T-helper 9 cell (primary cell): ENCODE measurements around the gene FGF23.
A peak's percentile ranks its signal among the peaks of the same experiment; 100 is the strongest.
"Not testable (repeated sequence)": the region's sequence is repeated elsewhere in the genome, so short reads cannot be mapped to it uniquely, and the experiment has no call there.

Experiments used
- DNase-seq: peaks from one replicate; pipeline ENCODE4 v3.0.0-alpha.2; 2020
- total RNA-seq, 2 donors: gene quantifications; one replicate each; lab custom pipeline; 2026; lab: John Stamatoyannopoulos, UW

The FGF23 gene
- 0 reads per million in 2 donors for total RNA-seq

GRCh38 chr12:4379405-4379804 lies at the start of gene FGF23:
FGF23 (minus strand) TSS chr12:4379712; CDS start chr12:4379582, 130 bp downstream.
- no peak for DNase-seq

DNA sequence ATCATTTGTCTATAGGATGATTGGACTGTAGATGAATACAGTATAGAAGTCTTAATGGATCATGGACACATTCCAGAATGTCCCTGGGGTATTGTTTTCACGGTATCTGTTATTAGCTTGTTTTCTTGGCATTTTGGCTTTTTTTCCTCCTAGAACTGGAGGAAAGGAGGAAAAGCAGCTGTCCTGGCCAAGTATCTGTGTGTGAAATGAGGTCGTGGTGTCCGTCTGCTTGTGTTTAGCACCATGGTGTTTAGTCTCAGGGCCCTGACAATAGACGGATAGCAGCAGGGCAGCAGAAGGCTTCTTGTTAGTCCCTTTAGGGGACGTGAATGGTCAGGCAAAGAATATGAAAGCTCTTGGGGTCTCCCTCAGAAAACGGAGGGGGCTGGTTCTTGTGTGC lies 44.9 kb upstream of the FGF23 start:
- no peak for DNase-seq

- DNase-seq: no peak
Observed at GRCh38 chr12:4423528-4424195, 44.1 kb upstream of the FGF23 start.

DNA sequence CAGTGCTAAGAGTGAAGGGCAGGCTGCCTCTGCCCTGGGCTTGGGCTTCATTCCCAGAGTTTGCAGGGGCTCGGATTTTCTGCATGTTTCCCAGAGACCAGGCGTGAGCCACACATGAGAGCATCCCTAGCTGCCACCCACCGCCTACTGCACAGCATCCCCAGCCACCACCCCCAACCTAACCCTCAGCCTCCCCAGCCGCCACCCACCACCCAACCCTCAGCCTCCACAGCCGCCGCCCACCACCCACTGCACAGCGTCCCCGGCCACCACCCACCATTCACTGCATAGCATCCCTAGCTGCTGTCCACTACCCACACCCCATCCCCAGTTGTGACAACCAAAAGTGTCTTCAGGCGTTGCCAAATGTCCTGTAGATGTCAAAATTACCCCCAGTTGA lies 43.5 kb upstream of the FGF23 start:
- DNase-seq: no peak

DNA sequence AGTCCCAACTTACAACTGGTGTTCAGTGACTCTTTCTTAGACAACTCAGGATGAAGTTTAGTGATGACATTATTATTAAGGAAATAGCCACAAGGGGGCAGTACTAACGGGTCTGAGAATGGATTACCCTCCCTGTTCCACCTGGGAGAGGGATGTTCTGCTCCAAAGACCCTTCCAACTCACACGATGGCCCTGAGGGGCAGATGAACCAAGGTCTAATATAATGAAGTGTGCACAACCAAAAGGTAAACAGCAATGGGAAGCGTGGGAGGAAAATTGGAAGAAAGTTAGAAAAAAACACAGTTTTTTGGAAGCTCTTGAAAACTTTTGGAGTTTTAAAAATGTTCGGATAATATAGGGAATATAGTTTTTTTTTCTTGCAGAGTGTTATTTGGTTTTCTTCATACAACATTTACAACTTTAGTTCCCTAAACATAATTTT lies 42.1 kb upstream of the FGF23 start:
- DNase-seq: peak; percentile 4

DNA sequence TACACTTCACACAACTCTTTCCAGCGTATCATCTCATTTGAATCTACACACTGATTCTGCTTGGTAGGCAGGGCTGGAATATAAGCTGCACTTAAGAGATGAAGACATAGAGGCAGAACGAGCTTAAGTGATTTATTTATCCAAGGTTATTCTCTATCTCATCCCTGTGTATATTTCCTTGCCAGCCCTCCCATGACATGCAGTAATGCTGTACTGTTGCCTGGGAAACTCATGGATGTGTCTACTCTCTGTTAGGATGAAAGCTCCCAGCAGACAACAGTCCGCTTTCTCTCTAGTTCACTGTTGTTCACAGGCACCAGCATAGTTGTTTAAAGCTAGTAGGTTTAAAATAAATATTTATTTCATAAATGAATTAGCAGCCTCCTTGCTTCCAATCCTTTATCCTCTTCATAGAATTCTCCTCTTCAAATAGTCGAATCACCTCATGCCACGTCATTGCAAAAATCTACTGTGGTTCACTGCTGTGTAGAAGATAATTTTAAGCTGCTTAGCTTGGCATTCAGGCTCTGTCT lies 40.7 kb upstream of the FGF23 start:
- DNase-seq: no peak

GRCh38 chr12:4418913-4419312 lies 39.4 kb upstream of the FGF23 start:
- no peak for DNase-seq

- DNase-seq: no peak
Observed at GRCh38 chr12:4417936-4418335, 38.4 kb upstream of the FGF23 start.

- no peak for DNase-seq
Observed at GRCh38 chr12:4417455-4417854, 37.9 kb upstream of the FGF23 start.

- no peak for DNase-seq
Observed at GRCh38 chr12:4416276-4416675, 36.8 kb upstream of the FGF23 start.

- no peak for DNase-seq
Observed at GRCh38 chr12:4412465-4412864, 33.0 kb upstream of the FGF23 start.

DNA sequence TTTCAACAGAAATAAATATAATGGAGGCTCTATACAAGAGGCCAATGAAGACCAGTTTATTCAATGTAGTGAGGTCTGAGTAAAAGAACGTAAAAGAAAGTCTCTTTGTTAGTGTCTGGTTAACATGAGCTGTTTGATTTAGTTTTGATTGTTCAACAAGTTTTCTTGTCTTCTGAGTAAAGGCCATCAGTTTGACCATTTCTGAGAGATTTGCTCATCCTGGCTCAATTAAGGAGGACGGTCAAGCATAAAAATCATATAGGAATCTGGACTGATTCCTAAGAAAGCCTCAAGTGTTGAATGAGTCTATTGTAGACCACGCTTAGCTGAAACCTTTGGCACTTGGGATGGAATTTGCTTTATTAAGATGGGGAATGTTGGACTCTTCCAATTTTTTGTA lies 32.5 kb upstream of the FGF23 start:
- DNase-seq: no peak

DNA sequence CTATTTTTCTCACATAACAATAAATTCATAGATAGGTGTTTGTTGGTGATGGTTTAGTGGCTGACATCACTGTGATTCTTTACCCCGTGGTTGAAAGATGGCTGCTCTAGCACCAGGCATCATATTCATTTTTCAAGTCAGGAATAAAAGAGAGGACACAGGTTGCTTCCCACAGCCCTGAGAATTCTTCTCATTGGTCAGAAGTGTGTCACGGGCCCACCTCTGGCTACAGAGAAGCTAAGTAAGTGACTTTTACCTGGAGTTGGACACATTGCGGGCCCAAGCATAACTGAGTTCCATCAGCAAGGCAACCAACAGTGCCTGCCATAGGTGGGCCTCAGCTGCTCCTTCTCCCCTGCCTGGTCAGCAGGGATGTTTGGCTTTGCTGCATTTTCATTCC lies 27.6 kb upstream of the FGF23 start:
- DNase-seq: no peak

DNA sequence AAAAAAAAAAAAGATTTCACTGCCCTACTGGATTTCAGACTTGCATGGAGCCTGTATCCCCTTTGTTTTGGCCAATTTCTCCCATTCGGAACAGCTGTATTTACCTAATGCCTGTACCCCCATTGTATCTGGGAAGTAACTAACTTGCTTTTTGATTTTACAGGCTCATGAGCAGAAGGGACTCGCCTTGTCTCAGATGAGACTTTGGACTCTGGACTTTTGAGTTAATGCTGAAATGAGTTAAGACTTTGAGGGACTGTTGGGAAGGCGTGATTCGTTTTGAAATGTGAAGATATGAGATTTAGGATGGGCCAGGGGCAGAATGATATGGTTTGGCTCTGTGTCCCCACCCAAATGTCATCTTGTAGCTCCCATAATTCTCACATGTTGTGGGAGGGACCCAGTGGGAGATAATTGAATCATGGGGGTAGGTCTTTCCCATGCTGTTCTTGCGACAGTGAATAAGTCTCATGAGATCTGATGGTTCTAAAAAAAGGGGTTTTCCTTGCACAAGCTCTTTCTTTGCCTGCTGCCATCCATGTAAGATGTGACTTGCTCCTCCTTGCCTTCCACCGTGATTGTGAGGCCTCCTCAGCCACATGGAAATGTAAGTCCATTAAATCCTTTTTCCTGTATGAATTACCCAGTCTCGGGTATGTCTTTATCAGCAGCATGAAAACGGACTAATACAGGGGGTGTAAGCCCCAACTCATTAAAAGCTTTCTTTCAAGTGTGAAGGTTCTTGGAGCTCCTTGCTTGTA lies 25.5 kb upstream of the FGF23 start:
- DNase-seq: not testable (repeated sequence)

GRCh38 chr12:4402996-4403395 lies 23.5 kb upstream of the FGF23 start:
- no peak for DNase-seq

DNA sequence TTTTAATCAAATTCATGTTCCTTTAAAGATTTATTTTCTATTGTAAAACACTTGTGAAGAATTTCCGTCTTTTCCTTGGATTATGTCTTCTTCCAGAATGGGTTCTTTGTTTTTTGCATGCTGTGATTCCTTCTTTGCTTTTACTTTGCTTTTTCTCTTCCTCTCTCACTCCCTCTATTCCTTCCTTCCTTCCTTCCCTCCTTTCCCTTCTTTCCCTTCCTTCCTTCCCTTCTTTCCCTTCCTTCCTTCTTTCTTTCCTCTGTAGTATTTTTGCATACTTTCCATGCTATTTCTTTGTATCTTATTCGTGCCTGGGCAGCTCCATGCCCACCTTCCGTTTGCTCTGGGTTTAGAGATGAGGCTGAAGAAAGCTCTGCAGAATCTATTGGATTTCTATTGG lies 21.6 kb upstream of the FGF23 start:
- no peak for DNase-seq

- no peak for DNase-seq
Observed at GRCh38 chr12:4395818-4396217, 16.3 kb upstream of the FGF23 start.

- DNase-seq: no peak
Observed at GRCh38 chr12:4393211-4393610, 13.7 kb upstream of the FGF23 start.

DNA sequence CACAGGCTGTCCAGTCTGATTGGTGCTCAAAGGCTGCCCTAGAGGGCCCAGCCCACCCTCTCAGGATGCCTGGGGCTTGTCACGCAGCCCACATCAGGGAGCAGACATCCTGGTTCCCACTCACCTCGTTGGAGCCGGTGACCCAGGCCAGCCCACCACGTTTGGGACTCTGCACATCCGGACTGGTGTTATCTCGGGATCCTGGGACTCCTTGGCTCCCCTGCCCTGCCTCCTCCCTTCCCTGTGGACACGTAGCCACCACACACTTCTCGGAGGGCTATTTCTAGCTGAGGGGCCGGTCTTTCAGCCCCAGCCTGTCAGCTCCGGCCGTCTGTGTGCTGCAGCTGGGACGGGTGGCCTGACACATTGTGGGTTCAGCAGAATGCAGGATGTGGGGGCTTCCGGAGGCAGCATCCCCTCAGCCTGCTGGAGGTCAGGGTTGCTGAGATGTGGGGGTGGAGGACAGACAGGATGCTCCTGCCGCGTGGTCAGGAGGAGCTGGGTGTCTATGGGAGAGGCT lies 12.8 kb upstream of the FGF23 start:
- no peak for DNase-seq

DNA sequence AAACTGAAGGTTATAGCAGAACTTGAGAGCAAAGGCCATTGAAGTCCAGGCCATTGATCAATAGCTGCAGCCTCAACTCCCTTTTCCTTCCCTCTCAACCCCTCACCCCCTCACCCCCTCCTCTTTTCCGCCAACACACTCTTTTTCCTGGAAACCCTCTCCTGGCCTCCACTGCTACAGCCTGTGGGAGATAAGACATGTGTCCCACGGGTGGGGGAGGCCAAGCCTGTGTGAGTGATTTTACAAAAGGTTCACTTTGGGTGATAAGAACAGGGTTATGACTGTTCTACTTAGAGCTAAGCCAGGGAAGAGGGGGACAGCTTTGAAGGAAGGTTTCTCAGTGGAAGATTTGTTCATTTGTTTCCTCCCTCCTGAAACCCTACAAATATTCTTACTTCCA lies 9.2 kb upstream of the FGF23 start:
- DNase-seq: no peak

- no peak for DNase-seq
Observed at GRCh38 chr12:4388032-4388431, 8.5 kb upstream of the FGF23 start.

- DNase-seq: no peak
Observed at GRCh38 chr12:4387607-4388006, 8.1 kb upstream of the FGF23 start.

- DNase-seq: no peak
Observed at GRCh38 chr12:4386801-4387200, 7.3 kb upstream of the FGF23 start.

- DNase-seq: no peak
Observed at GRCh38 chr12:4383304-4383865, 3.9 kb upstream of the FGF23 start.
